Adrenal gland (tissue), 5 donors: Measurements from ENCODE around the gene F2RL1.

Source experiments
- CTCF ChIP-seq, 6 experiments: fragments of 450-650 bp in 4 of 6; fragments of 200-600 bp in 2 of 6; sonication (generic) in 1 of 6; IDR thresholded peaks; 1 replicate in 5 of 6; 2 replicates in 1 of 6; pipeline versions ENCODE4 v1.5.1 to v1.8.0; 2016 to 2021; ENCODE audit warnings: antibody characterized with exemption in 6 of 6, mild to moderate bottlenecking in 2 of 6, moderate library complexity in 1 of 6
- POLR2A ChIP-seq, 2 donors: fragments of 450-650 bp; IDR thresholded peaks; one replicate each; pipeline ENCODE4 v1.6.1; 2017; ENCODE audit warnings: antibody characterized with exemption in 2 of 2, mild to moderate bottlenecking in 2 of 2, moderate library complexity in 1 of 2
- donor health status: DM: no; HTN: no; CAD: no.

- no peak for TF ChIP-seq CTCF (IDR thresholded peaks at IDR 0.05)
- TF ChIP-seq POLR2A (IDR thresholded peaks at IDR 0.05), result no peak
Observed at GRCh38 chr5:76866503-76866902, 47.7 kb downstream of the F2RL1 start.
